HL-60 (cell line): ENCODE measurements around the gene PPP1R3E.
"Not testable (repeated sequence)": the region's sequence is repeated elsewhere in the genome, so short reads cannot be mapped to it uniquely, and the experiment has no call there.

Experiments used
- DNase-seq, 2 experiments: peaks; one replicate each; pipeline ENCODE4 v3.0.0-alpha.2; 2010 to 2020; ENCODE audit warnings: low read depth in 1 of 2, low spot score in 1 of 2
- H3K27ac ChIP-seq: fragments of 250-450 bp; sonication (Bioruptor Pico); replicated peaks from 2 replicates; pipeline ENCODE4 v1.5.1; 2020; ENCODE audit warnings: mild to moderate bottlenecking, moderate library complexity
- H3K27me3 ChIP-seq: fragments of 250-450 bp; sonication (Bioruptor Pico); 2 replicates; pipeline ENCODE4 v1.5.1; 2021; ENCODE audit warnings: mild to moderate bottlenecking, moderate library complexity; ENCODE audit not compliant: insufficient read depth, poor library complexity, severe bottlenecking
- H3K4me3 ChIP-seq: replicated peaks from 2 replicates; pipeline ENCODE4 v1.5.1; 2011; ENCODE audit warnings: mild to moderate bottlenecking, control low read depth, low read length; ENCODE audit not compliant: insufficient read depth
- GABPA ChIP-seq: IDR thresholded peaks from 2 replicates; pipeline ENCODE4 v1.6.1; 2012; ENCODE audit warnings: low read depth
- POLR2AphosphoS5 ChIP-seq: IDR thresholded peaks from 2 replicates; pipeline ENCODE4 v1.6.1; 2012; ENCODE audit warnings: low read depth
- REST ChIP-seq: IDR thresholded peaks from 2 replicates; pipeline ENCODE4 v1.6.1; 2012; ENCODE audit warnings: low read depth; ENCODE audit not compliant: insufficient replicate concordance
- SPI1 ChIP-seq: IDR thresholded peaks from 2 replicates; pipeline ENCODE4 v1.6.1; 2012; ENCODE audit warnings: low read depth, mild to moderate bottlenecking, borderline replicate concordance
- TF ChIP-seq, protein P1 (sequence below): IDR thresholded peaks from one replicate; pipeline ENCODE4 v1.5.1; 2011; ENCODE audit warnings: low read length, control low read depth, inconsistent platforms; ENCODE audit not compliant: insufficient read depth

PPP1R3E gene

GRCh38 chr14:23269193-23269592 is 33.5 kb downstream of the PPP1R3E start:
- TF ChIP-seq SPI1: no peak
- no peak for TF ChIP-seq REST
- TF ChIP-seq GABPA: no peak
- TF ChIP-seq, protein P1, sequence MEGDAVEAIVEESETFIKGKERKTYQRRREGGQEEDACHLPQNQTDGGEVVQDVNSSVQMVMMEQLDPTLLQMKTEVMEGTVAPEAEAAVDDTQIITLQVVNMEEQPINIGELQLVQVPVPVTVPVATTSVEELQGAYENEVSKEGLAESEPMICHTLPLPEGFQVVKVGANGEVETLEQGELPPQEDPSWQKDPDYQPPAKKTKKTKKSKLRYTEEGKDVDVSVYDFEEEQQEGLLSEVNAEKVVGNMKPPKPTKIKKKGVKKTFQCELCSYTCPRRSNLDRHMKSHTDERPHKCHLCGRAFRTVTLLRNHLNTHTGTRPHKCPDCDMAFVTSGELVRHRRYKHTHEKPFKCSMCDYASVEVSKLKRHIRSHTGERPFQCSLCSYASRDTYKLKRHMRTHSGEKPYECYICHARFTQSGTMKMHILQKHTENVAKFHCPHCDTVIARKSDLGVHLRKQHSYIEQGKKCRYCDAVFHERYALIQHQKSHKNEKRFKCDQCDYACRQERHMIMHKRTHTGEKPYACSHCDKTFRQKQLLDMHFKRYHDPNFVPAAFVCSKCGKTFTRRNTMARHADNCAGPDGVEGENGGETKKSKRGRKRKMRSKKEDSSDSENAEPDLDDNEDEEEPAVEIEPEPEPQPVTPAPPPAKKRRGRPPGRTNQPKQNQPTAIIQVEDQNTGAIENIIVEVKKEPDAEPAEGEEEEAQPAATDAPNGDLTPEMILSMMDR: no peak
- TF ChIP-seq POLR2AphosphoS5: no peak
- no peak for DNase-seq

DNA sequence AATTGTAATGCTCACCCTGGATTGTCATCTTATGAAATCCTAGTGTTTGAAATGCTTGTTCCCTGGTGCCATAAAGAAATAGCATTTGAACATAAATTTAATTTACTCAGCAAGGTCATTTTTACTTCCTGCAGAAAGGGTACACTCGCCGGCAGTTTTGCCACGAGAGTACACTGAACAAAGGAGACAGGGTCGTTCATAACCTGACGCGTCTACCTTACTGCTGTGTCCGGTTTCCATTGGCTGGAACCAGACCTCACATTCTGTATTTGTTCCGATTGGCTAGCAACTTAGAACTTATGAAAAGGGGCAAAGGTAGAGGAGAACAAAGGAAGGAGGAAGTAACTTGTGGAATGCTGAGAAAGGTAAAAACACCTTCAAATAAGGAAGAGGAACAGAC is 41.8 kb downstream of the PPP1R3E start:
- not testable (repeated sequence) for H3K27me3 ChIP-seq, H3K27ac ChIP-seq, DNase-seq, H3K4me3 ChIP-seq

More at GRCh38 chr14:23269193-23269592, 33.5 kb downstream of the PPP1R3E start:
- no peak overlapping the region for H3K4me3 ChIP-seq
- H3K27me3 ChIP-seq: no peaks in the 10 kb centered on the region
- no peak overlapping the region for H3K27ac ChIP-seq

DNA sequence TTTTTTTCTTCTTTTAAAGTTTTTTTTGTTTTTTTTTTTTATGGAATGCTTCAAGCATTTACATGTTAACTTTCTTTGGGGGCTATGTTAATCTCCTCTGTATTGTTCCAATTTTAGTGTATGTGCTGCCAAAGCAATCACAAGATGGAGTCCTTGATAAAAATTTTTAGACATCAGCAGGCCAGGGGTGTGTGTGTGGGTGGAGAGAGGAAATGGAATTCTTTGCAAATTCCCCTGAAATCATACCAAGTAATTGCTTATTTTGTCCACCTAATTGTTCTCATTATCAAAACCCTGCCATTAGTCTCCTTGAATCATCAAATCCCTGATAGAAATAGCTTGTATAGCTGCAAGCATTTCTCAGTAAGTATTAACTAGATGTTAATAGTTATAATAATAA is 43.2 kb downstream of the PPP1R3E start:
- H3K4me3 ChIP-seq: no peak overlapping the region
- no peak overlapping the region for H3K27ac ChIP-seq
- DNase-seq: no peak
- H3K27me3 ChIP-seq: peaks cover 8% of the 10 kb centered on the region
- TF ChIP-seq GABPA: no peak

DNA sequence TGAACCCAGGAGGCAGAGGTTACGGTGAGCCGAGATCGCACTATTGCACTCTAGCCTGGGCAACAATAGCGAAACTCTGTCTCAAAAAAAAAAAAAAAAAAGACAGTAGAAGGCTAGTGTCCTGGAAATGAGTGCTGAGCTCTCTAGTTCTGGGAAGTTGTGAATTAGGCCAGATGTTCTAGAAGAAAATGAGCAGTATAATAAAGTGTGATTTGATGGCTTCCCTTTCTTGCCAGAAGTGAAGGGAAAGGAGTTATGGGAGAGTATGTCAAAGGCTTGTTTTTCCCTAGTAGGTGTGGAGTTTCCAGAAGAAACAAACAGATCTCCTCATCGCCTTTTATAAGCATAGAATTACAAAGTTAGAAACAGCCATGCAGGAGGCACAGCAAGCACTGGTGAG is 44.4 kb downstream of the PPP1R3E start:
- Histone ChIP-seq H3K27ac (no peak overlapping the region), H3K27me3 (peaks cover 8% of the 10 kb centered on the region), H3K4me3 (no peak overlapping the region)
- no peak for DNase-seq
- TF ChIP-seq SPI1: no peak
- no peak for TF ChIP-seq GABPA
- TF ChIP-seq POLR2AphosphoS5: no peak
- TF ChIP-seq, protein P1: no peak
- TF ChIP-seq REST: no peak
